ENCODE measurements around the gene VAPB. TPM values are rescaled to one million over a fixed set of nuclear protein-coding genes. Genes with fewer than 3 reads are reported as not detected.

VAPB gene
- total RNA-seq, 1 experiment from 2014 or later, result 65.1 TPM

GRCh38 chr20:58444746-58445255 lies 55.8 kb downstream of the VAPB start:
- no peak for TF ChIP-seq CTCF (conservative IDR thresholded peaks at IDR 0.05)
- Histone ChIP-seq H3K18ac (ENCODE audit: insufficient read length, low read depth, low read length) (no peak overlapping the region), H3K23me2 (ENCODE audit: insufficient read length, low read depth, low read length, poor library complexity, severe bottlenecking) (no peaks in the 10 kb centered on the region), H2AK5ac (ENCODE audit: insufficient read length, low read length) (no peak overlapping the region), H3K4me1 (ENCODE audit: insufficient read depth, low read length) (0 out of 2 replicates have a peak, but pooled peaks cover 3% of the 10 kb centered on the region), H3K79me1 (ENCODE audit: insufficient read depth, low read depth, low read length, poor library complexity, severe bottlenecking) (no peaks in the 10 kb centered on the region), H3K27me3 (ENCODE audit: insufficient read depth, low read length) (no peaks in the 10 kb centered on the region), H3K56ac (ENCODE audit: insufficient read length, low read depth, low read length) (no peak overlapping the region), H2BK15ac (ENCODE audit: low read depth, low read length) (no peak overlapping the region), H3K9me3 (ENCODE audit: control insufficient read depth, low read depth, low read length) (no peaks in the 10 kb centered on the region), H3K14ac (ENCODE audit: insufficient read depth, low read length) (no peak overlapping the region), H3T11ph (ENCODE audit: low read length) (no peak overlapping the region), H3K4ac (ENCODE audit: low read depth, low read length) (no peak overlapping the region), H2AFZ (ENCODE audit: low read length) (no peak overlapping the region), H4K91ac (ENCODE audit: insufficient read length, low read depth, low read length) (no peak overlapping the region), H3K4me2 (ENCODE audit: insufficient read depth, insufficient read length, low read length) (no peak overlapping the region), H2BK5ac (ENCODE audit: insufficient read length, low read length) (no peak overlapping the region), H2BK120ac (ENCODE audit: low read depth, low read length, poor library complexity, severe bottlenecking) (no peak overlapping the region), H2BK20ac (ENCODE audit: low read depth, low read length, poor library complexity, severe bottlenecking) (no peak overlapping the region), H3K23ac (ENCODE audit: insufficient read length, low read depth, low read length) (no peak overlapping the region), H4K8ac (replicated peaks; ENCODE audit: insufficient read length, low read depth, low read length) (no peak overlapping the region), H4K5ac (ENCODE audit: insufficient read length, low read depth, low read length) (no peak overlapping the region), H3K27ac (ENCODE audit: insufficient read length, low read depth, low read length) (no peak overlapping the region), H2BK12ac (ENCODE audit: insufficient read length, low read depth, low read length) (no peak overlapping the region), H3K9ac (ENCODE audit: extremely low read depth, insufficient read length, low read length) (no peak overlapping the region), H3K79me2 (ENCODE audit: insufficient read depth, low read length) (no peaks in the 10 kb centered on the region), H4K20me1 (ENCODE audit: control insufficient read depth, insufficient read depth, insufficient read length) (no peaks in the 10 kb centered on the region)
- Mint-ChIP-seq H3K9me3 (no peaks in the 10 kb centered on the region), H3K27me3 (ENCODE audit: low read depth) (no peaks in the 10 kb centered on the region), H3K4me3 (no peak overlapping the region), H3K36me3 (ENCODE audit: insufficient read depth in 1 of 3, low read depth in 3 of 3) (peaks cover 8 to 36% (median 29%) of the 10 kb centered on the region in 3 experiments; a peak in 6 of 7 replicates), H3K4me1 (peaks cover 34 to 44% of the 10 kb centered on the region in 2 experiments), H3K27ac (peak overlapping the region; percentile 65 to 77 (median 68); a peak in 5 of 7 replicates)
- no CpG with 5 or more reads among the region's 5 CpGs for WGBS (ENCODE audit: extremely low coverage, insufficient read length, low lambda C conversion rate)
- DNase-seq, result no peak
